Calu3 (cell line): ENCODE results near the gene TBC1D10A. TPM values are rescaled to one million over a fixed set of nuclear protein-coding genes. Genes with fewer than 3 reads are reported as not detected.
A peak's percentile ranks its signal among the peaks of the same experiment; 100 is the strongest.

Experiments
- Bru-seq: library from RNA; stranded (reverse); fragments of 400-500 nt; gene quantifications from one replicate; lab custom pipeline; 2021; lab: Mats Ljungman, UMichigan
- BruChase-seq, 2 experiments: library from RNA; stranded (reverse); fragments of 400-500 nt; gene quantifications; one replicate each; lab custom pipeline; 2021; lab: Mats Ljungman, UMichigan
- BruUV-seq: library from RNA; stranded (reverse); fragments of 400-500 nt; replicated peaks from 2 replicates; lab custom pipeline; 2021; lab: Mats Ljungman, UMichigan
- CTCF ChIA-PET: fragments of 300-600 bp; sonication (Branson Sonifier 250); formaldehyde crosslinking; loops from one replicate; lab custom pipeline; 2022; ENCODE audit warnings: antibody characterized with exemption; lab: Charles Lee
- DNase-seq: peaks from one replicate; pipeline ENCODE4 v3.0.0; 2022
- H3K27ac Mint-ChIP-seq: one replicate; pipeline ENCODE4 v1.8.0; 2022; ENCODE audit warnings: mixed read lengths; ENCODE audit not compliant: unreplicated experiment
- H3K27me3 Mint-ChIP-seq: one replicate; pipeline ENCODE4 v1.8.0; 2022; ENCODE audit warnings: mixed read lengths; ENCODE audit not compliant: unreplicated experiment
- H3K36me3 Mint-ChIP-seq: one replicate; pipeline ENCODE4 v1.8.0; 2022; ENCODE audit warnings: mild to moderate bottlenecking, moderate library complexity, mixed read lengths; ENCODE audit not compliant: insufficient read depth, unreplicated experiment
- H3K4me1 Mint-ChIP-seq: one replicate; pipeline ENCODE4 v1.8.0; 2022; ENCODE audit warnings: mild to moderate bottlenecking, low read depth, mixed read lengths; ENCODE audit not compliant: unreplicated experiment
- H3K4me3 Mint-ChIP-seq: one replicate; pipeline ENCODE4 v1.8.0; 2022; ENCODE audit warnings: mild to moderate bottlenecking, low read depth, moderate library complexity, mixed read lengths; ENCODE audit not compliant: unreplicated experiment
- H3K9me3 Mint-ChIP-seq: one replicate; pipeline ENCODE4 v1.8.0; 2022; ENCODE audit warnings: low read depth, mixed read lengths; ENCODE audit not compliant: unreplicated experiment
- CTCF ChIP-seq: fragments of 200-600 bp; IDR thresholded peaks from one replicate; pipeline ENCODE4 v1.8.0; 2022; ENCODE audit warnings: antibody characterized with exemption; ENCODE audit not compliant: unreplicated experiment
- intact Hi-C: fragments of 100-400 bp; cut with micrococcal nuclease; formaldehyde crosslinking; loops from one replicate; pipeline ENCODE4 v1.10.0; 2022; ENCODE audit not compliant: unreplicated experiment
- long read RNA-seq: library from polyadenylated mRNA; stranded (forward); transcript quantifications from one replicate; pipeline ENCODE4 v2.0.0, GENCODE V29; 2022
- total RNA-seq: library from RNA; stranded (reverse); gene quantifications from 2 replicates; pipeline ENCODE4 v1.2.3, GENCODE V29; 2022

TBC1D10A gene
- 24.5 and 24.8 TPM in 2 replicates for total RNA-seq
- percentile 73 among the genes with signal in this experiment for Bru-seq, nascent RNA
- BruChase-seq, experiment 1, labeled RNA remaining after a 6-hour chase, result percentile 65 among the genes with signal in this experiment
- BruChase-seq, experiment 2, labeled RNA remaining after a 2-hour chase, result percentile 61 among the genes with signal in this experiment
- long read RNA-seq, transcript TBC1D10A-201 (9 exons, 2,077 nt), result major isoform, 25 of 34 reads
- long read RNA-seq, partial matches to known transcripts, result 0 of 34 reads
- long read RNA-seq, other reads (novel, unspliced or antisense), result 8 of 34 reads

GRCh38 chr22:30326706-30327362 is at the start of gene TBC1D10A:
TBC1D10A (minus strand) TSS chr22:30326941; CDS start chr22:30326881, 60 bp downstream.
- H3K4me1 Mint-ChIP-seq, result peaks cover 38% of the 10 kb centered on the region
- CTCF ChIA-PET, result interaction anchor here (0.5 to 2.7 kb wide), 7 partner anchors 8 to 154 kb away, joined by 3 to 65 read pairs (median 4); partner anchors contain the start of genes CASTOR1 and RNF215
- DNase-seq, result peak; percentile 97
- H3K4me3 Mint-ChIP-seq, result peak within 1 kb of the TSS; percentile 78
- no TSS peak for BruUV-seq
- TF ChIP-seq CTCF, result no peak
- H3K9me3 Mint-ChIP-seq, result no peaks in the 10 kb centered on the region
- peak within 1 kb of the TSS; percentile 59 for H3K27ac Mint-ChIP-seq
- H3K36me3 Mint-ChIP-seq, result peaks cover 65% of the 10 kb centered on the region
- no peaks in the 10 kb centered on the region for H3K27me3 Mint-ChIP-seq
- intact Hi-C loops, result loop anchor here (1.0 to 10.0 kb wide), 2 partner anchors 38 to 52 kb away; partner anchors contain the start of gene CASTOR1

GRCh38 chr22:30375312-30375849 is 48.6 kb upstream of the TBC1D10A start:
- H3K9me3 Mint-ChIP-seq, result no peaks in the 10 kb centered on the region
- no peak overlapping the region for H3K4me3 Mint-ChIP-seq
- TF ChIP-seq CTCF, result no peak
- intact Hi-C loops, result no loop called here
- H3K36me3 Mint-ChIP-seq, result peaks cover 46% of the 10 kb centered on the region
- no peak for DNase-seq
- H3K4me1 Mint-ChIP-seq, result no peaks in the 10 kb centered on the region
- H3K27me3 Mint-ChIP-seq, result no peaks in the 10 kb centered on the region
- no TSS peak for BruUV-seq
- H3K27ac Mint-ChIP-seq, result no peak overlapping the region
- CTCF ChIA-PET, result interaction anchor here (1.6 kb wide), 1 partner anchor 19 kb away, joined by 5 read pairs; the partner anchor contains the start of genes CCDC157 and SF3A1

GRCh38 chr22:30373331-30374325 is 46.9 kb upstream of the TBC1D10A start:
- no peaks in the 10 kb centered on the region for H3K4me1 Mint-ChIP-seq
- peaks cover 57% of the 10 kb centered on the region for H3K36me3 Mint-ChIP-seq
- intact Hi-C loops, result no loop called here
- no peak for DNase-seq
- TF ChIP-seq CTCF, result no peak
- H3K27ac Mint-ChIP-seq, result no peak overlapping the region
- no peak overlapping the region for H3K4me3 Mint-ChIP-seq
- no peaks in the 10 kb centered on the region for H3K27me3 Mint-ChIP-seq
- no TSS peak for BruUV-seq
- H3K9me3 Mint-ChIP-seq, result no peaks in the 10 kb centered on the region
- CTCF ChIA-PET, result interaction anchor here (1.6 kb wide), 1 partner anchor 17 kb away, joined by 5 read pairs; the partner anchor contains the start of genes CCDC157 and SF3A1
